Adrenal gland (tissue), 12 donors: Measurements from ENCODE around the gene PTBP2. TPM values are rescaled to one million over a fixed set of nuclear protein-coding genes. Genes with fewer than 3 reads are reported as not detected.

ENCODE experiments used
- DNase-seq, 7 donors: peaks; one replicate each; pipeline ENCODE4 v3.0.0-alpha.2; 2019 to 2020
- H3K27ac ChIP-seq, 5 donors: fragments of 200-600 bp; sonication (generic) in 4 of 5; 1 replicate in 3 of 5; 2 replicates in 2 of 5; pipeline versions ENCODE4 v1.5.1 to v1.8.0; 2016 to 2020; ENCODE audit warnings: mild to moderate bottlenecking in 1 of 5
- H3K27me3 ChIP-seq: fragments of 200-600 bp; 2 replicates; pipeline ENCODE4 v1.8.0; 2021
- H3K36me3 ChIP-seq, 2 donors: fragments of 200-600 bp; replicated peaks in 1 of 2; 1 replicate in 1 of 2; 2 replicates in 1 of 2; pipeline versions ENCODE4 v1.5.1 to v1.8.0; 2018 to 2022
- H3K4me1 ChIP-seq, 2 donors: fragments of 200-600 bp; replicated peaks in 1 of 2; 1 replicate in 1 of 2; 2 replicates in 1 of 2; pipeline versions ENCODE4 v1.5.1 to v1.8.0; 2018 to 2021
- H3K4me3 ChIP-seq, 4 donors: fragments of 200-600 bp; sonication (generic) in 3 of 4; one replicate each; pipeline ENCODE4 v1.5.1; 2016 to 2018
- H3K9me3 ChIP-seq, 3 donors: fragments of 200-600 bp; sonication (generic) in 1 of 3; replicated peaks in 1 of 3; 1 replicate in 2 of 3; 2 replicates in 1 of 3; pipeline versions ENCODE4 v1.5.1 to v1.8.0; 2016 to 2021
- POLR2A ChIP-seq, 2 donors: fragments of 450-650 bp; IDR thresholded peaks; one replicate each; pipeline ENCODE4 v1.6.1; 2017; ENCODE audit warnings: antibody characterized with exemption in 2 of 2, mild to moderate bottlenecking in 2 of 2, moderate library complexity in 1 of 2
- WGBS, 4 donors: extraction: QIAGEN DNeasy Blood & Tissue Kit in 2 of 4; methylation state at CpG; one replicate each; pipeline versions ENCODE4 v1.1.5 to v1.1.7; 2013 to 2017; 5-methylcytosine and 5-hydroxymethylcytosine counted together
- intact Hi-C, 2 donors: fragments of 100-400 bp; cut with DNase I; formaldehyde crosslinking; loops; one replicate each; pipeline versions ENCODE4 v1.14.1 to v1.15.0; 2022 to 2023
- polyA plus RNA-seq, 3 donors: library from polyadenylated mRNA; stranded (reverse); fragments of 200-250 nt in 2 of 3; fragments of 350-450 nt in 1 of 3; fragmentation: Illumina TruSeq in 1 of 3; extraction: RNeasy Lipid Tissue Mini Kit (QIAGEN cat#74804) in 1 of 3; gene quantifications; one replicate each; pipeline ENCODE4 v1.2.3, GENCODE V29; 2013 to 2014
- total RNA-seq, 9 donors: library from RNA; depleted of rRNA in 4 of 9; stranded (reverse); fragments of >200 nt in 4 of 9; fragments of 120-200 nt in 1 of 9; fragmentation: NEBNext Ultra II Directional in 1 of 9; extraction: Animal tissue kit (Norgen Biotek cat#: 25700) in 1 of 9; gene quantifications; one replicate each; pipeline versions ENCODE4 v1.1.0 to v1.2.4, GENCODE V29; 2013 to 2023
- TF ChIP-seq, protein P1 (sequence below), 6 experiments: fragments of 450-650 bp in 4 of 6; fragments of 200-600 bp in 2 of 6; sonication (generic) in 1 of 6; IDR thresholded peaks; 1 replicate in 5 of 6; 2 replicates in 1 of 6; pipeline versions ENCODE4 v1.5.1 to v1.8.0; 2016 to 2021; ENCODE audit warnings: antibody characterized with exemption in 6 of 6, mild to moderate bottlenecking in 2 of 6, moderate library complexity in 1 of 6
- donor health status: healthy with polysubstance abuse.
- donor health status: Bipolar disorder and iron deficiency.
- donor health status: DM: yes; HTN: yes; CAD: no.
- donor health status: DM: no; HTN: no; CAD: no.
- donor health status: DM: no; HTN: no; CAD: no.
- donor health status: DM: yes; HTN: yes; CAD: no.

The PTBP2 gene
- total and polyA plus RNA-seq, 12 donors: 6.2 to 42.4 (median 20.1) TPM

- peak overlapping the region in 1 of 4 donors; percentile 79 for H3K4me3 ChIP-seq
- H3K27me3 ChIP-seq: no peaks in the 10 kb centered on the region
- TF ChIP-seq, protein P1, sequence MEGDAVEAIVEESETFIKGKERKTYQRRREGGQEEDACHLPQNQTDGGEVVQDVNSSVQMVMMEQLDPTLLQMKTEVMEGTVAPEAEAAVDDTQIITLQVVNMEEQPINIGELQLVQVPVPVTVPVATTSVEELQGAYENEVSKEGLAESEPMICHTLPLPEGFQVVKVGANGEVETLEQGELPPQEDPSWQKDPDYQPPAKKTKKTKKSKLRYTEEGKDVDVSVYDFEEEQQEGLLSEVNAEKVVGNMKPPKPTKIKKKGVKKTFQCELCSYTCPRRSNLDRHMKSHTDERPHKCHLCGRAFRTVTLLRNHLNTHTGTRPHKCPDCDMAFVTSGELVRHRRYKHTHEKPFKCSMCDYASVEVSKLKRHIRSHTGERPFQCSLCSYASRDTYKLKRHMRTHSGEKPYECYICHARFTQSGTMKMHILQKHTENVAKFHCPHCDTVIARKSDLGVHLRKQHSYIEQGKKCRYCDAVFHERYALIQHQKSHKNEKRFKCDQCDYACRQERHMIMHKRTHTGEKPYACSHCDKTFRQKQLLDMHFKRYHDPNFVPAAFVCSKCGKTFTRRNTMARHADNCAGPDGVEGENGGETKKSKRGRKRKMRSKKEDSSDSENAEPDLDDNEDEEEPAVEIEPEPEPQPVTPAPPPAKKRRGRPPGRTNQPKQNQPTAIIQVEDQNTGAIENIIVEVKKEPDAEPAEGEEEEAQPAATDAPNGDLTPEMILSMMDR (IDR thresholded peaks at IDR 0.05): no peak
- TF ChIP-seq POLR2A (IDR thresholded peaks at IDR 0.05): no peak
- intact Hi-C loops: no loop called here
- H3K27ac ChIP-seq: no peak overlapping the region
- 76 to 79% (median 77%) methylated on average over 3 of the region's 3 CpGs for WGBS, 4 donors
- no peak for DNase-seq
- H3K36me3 ChIP-seq: no peaks in the 10 kb centered on the region
- peaks cover 5 to 31% of the 10 kb centered on the region in 2 donors for H3K4me1 ChIP-seq
- no peaks in the 10 kb centered on the region for H3K9me3 ChIP-seq
Observed at GRCh38 chr1:96723936-96724335, 2.4 kb downstream of the PTBP2 start.

- H3K36me3 ChIP-seq: no peaks in the 10 kb centered on the region
- H3K4me3 ChIP-seq: no peak overlapping the region
- 77 to 84% (median 82%) methylated on average over 3 of the region's 3 CpGs for whole genome bisulfite sequencing, 4 donors
- no peak overlapping the region for H3K27ac ChIP-seq
- peak in 2 of 7 donors; percentile 17 to 23 for DNase-seq
- no peak for TF ChIP-seq POLR2A (IDR thresholded peaks at IDR 0.05)
- TF ChIP-seq, protein P1 (IDR thresholded peaks at IDR 0.05): no peak
- peaks cover 5 to 32% of the 10 kb centered on the region in 2 donors for H3K4me1 ChIP-seq
- H3K9me3 ChIP-seq: no peaks in the 10 kb centered on the region
- intact Hi-C loops: no loop called here
- no peaks in the 10 kb centered on the region for H3K27me3 ChIP-seq
Observed at GRCh38 chr1:96727860-96728259, 6.3 kb downstream of the PTBP2 start.

- Histone ChIP-seq H3K4me3 (no peak overlapping the region), H3K4me1 (peaks cover 0 to 18% of the 10 kb centered on the region in 2 donors), H3K27ac (no peak overlapping the region), H3K36me3 (no peaks in the 10 kb centered on the region), H3K9me3 (no peaks in the 10 kb centered on the region), H3K27me3 (no peaks in the 10 kb centered on the region)
- intact Hi-C loops: no loop called here
- WGBS, 4 donors: 61 to 77% (median 72%) methylated on average over 4 of the region's 4 CpGs
- DNase-seq: no peak
- TF ChIP-seq POLR2A (IDR thresholded peaks at IDR 0.05): no peak
- TF ChIP-seq, protein P1 (IDR thresholded peaks at IDR 0.05): no peak
Observed at GRCh38 chr1:96730574-96731298, 9.2 kb downstream of the PTBP2 start.

GRCh38 chr1:96741335-96741734, 19.8 kb downstream of the PTBP2 start:
- intact Hi-C loops: no loop called here
- 85 to 89% (median 88%) methylated on average over 5 of the region's 5 CpGs for WGBS, 4 donors
- Histone ChIP-seq H3K4me1 (peaks cover 0 to 9% of the 10 kb centered on the region in 2 donors), H3K27me3 (no peaks in the 10 kb centered on the region), H3K36me3 (no peaks in the 10 kb centered on the region), H3K4me3 (no peak overlapping the region), H3K9me3 (no peaks in the 10 kb centered on the region), H3K27ac (no peak overlapping the region)
- TF ChIP-seq, protein P1 (IDR thresholded peaks at IDR 0.05): no peak
- TF ChIP-seq POLR2A (IDR thresholded peaks at IDR 0.05): no peak
- no peak for DNase-seq
